Activated T-cell treated with anti-CD3 and anti-CD28 coated beads for 24 hours (primary cell): Measurements from ENCODE around the gene EFCAB5.
A peak's percentile ranks its signal among the peaks of the same experiment; 100 is the strongest.
"Not testable (repeated sequence)": the region's sequence is repeated elsewhere in the genome, so short reads cannot be mapped to it uniquely, and the experiment has no call there.

Experiments used
- DNase-seq: peaks from one replicate; pipeline ENCODE4 v3.0.0-alpha.2; 2020; ENCODE audit warnings: low read depth

EFCAB5 gene

GRCh38 chr17:30005709-30006320, 64.4 kb downstream of the EFCAB5 start:
- DNase-seq: no peak

- not testable (repeated sequence) for DNase-seq
These were observed 70.5 kb downstream of the EFCAB5 start for GRCh38 chr17:30011934-30012333.

- peak; percentile 8 for DNase-seq
These were observed 80.4 kb downstream of the EFCAB5 start for GRCh38 chr17:30021708-30022317.

- DNase-seq: not testable (repeated sequence)
These were observed 83.9 kb downstream of the EFCAB5 start for GRCh38 chr17:30025325-30025724.

- DNase-seq: no peak
These were observed 86.2 kb downstream of the EFCAB5 start for GRCh38 chr17:30027676-30028075.

GRCh38 chr17:30031214-30031869, 89.9 kb downstream of the EFCAB5 start:
- no peak for DNase-seq

- DNase-seq: no peak
These were observed 93.9 kb downstream of the EFCAB5 start for GRCh38 chr17:30035369-30035768.

GRCh38 chr17:30040719-30041518, 99.5 kb downstream of the EFCAB5 start:
- DNase-seq: not testable (repeated sequence)

GRCh38 chr17:30041551-30041950, 100.1 kb downstream of the EFCAB5 start:
- no peak for DNase-seq

- no peak for DNase-seq
These were observed 120.9 kb downstream of the EFCAB5 start for GRCh38 chr17:30062372-30062771.

- DNase-seq: no peak
These were observed 123.3 kb downstream of the EFCAB5 start for GRCh38 chr17:30064738-30065137.

- no peak for DNase-seq
These were observed 127.0 kb downstream of the EFCAB5 start for GRCh38 chr17:30068465-30068864.

GRCh38 chr17:30074254-30074653, 132.8 kb downstream of the EFCAB5 start:
- no peak for DNase-seq

- DNase-seq: no peak
These were observed 133.3 kb downstream of the EFCAB5 start for GRCh38 chr17:30074730-30075129.

- no peak for DNase-seq
These were observed 141.3 kb downstream of the EFCAB5 start for GRCh38 chr17:30082773-30083172.

- DNase-seq: no peak
These were observed 143.4 kb downstream of the EFCAB5 start for GRCh38 chr17:30084788-30085187.

- DNase-seq: no peak
These were observed 145.5 kb downstream of the EFCAB5 start for GRCh38 chr17:30086896-30087295.

- DNase-seq: not testable (repeated sequence)
These were observed 146.0 kb downstream of the EFCAB5 start for GRCh38 chr17:30087431-30087830.

GRCh38 chr17:30091121-30091670, 149.8 kb downstream of the EFCAB5 start:
- DNase-seq: no peak

GRCh38 chr17:30091771-30092170, 150.3 kb downstream of the EFCAB5 start:
- no peak for DNase-seq

GRCh38 chr17:30092886-30093285, 151.5 kb downstream of the EFCAB5 start:
- no peak for DNase-seq

GRCh38 chr17:30093463-30094147, 152.2 kb downstream of the EFCAB5 start:
- DNase-seq: peak; percentile 32
